Gastrocnemius medialis (tissue), 4 donors: ENCODE measurements around the gene TCF12.

ENCODE experiments used
- POLR2A ChIP-seq, 2 donors: fragments of 450-650 bp; IDR thresholded peaks; one replicate each; pipeline ENCODE4 v1.6.1; 2017; ENCODE audit warnings: antibody characterized with exemption in 2 of 2, mild to moderate bottlenecking in 2 of 2, moderate library complexity in 2 of 2
- TF ChIP-seq, protein P1 (sequence below), 5 experiments: fragments of 450-650 bp in 3 of 5; fragments of 200-600 bp in 2 of 5; sonication (generic) in 2 of 5; IDR thresholded peaks in 4 of 5; conservative IDR thresholded peaks in 1 of 5; 1 replicate in 4 of 5; 2 replicates in 1 of 5; pipeline ENCODE4 v1.5.1; 2016 to 2019; ENCODE audit warnings: antibody characterized with exemption in 5 of 5, mild to moderate bottlenecking in 3 of 5, moderate library complexity in 3 of 5

DNA sequence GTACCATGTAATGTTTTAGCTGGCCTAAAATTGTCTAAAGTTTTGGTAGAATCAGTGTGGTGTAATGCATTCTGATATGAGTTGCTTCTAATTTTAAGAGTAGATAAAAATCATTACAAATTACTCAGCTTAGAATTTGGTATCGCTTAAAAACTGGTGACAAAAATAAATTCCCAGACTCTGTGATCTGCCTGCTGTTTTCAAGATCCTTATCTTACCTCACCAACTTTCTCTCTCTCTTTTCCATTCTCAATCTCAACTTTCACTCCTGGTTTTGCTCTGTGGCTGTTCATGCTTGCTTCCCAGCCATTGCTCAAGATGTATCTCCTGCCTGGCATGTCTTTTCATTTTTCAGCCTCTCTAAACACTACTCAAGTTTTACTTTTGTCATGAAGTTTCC lies 45.7 kb downstream of the TCF12 start:
- no peak for TF ChIP-seq POLR2A (IDR thresholded peaks at IDR 0.05)
- TF ChIP-seq, protein P1, sequence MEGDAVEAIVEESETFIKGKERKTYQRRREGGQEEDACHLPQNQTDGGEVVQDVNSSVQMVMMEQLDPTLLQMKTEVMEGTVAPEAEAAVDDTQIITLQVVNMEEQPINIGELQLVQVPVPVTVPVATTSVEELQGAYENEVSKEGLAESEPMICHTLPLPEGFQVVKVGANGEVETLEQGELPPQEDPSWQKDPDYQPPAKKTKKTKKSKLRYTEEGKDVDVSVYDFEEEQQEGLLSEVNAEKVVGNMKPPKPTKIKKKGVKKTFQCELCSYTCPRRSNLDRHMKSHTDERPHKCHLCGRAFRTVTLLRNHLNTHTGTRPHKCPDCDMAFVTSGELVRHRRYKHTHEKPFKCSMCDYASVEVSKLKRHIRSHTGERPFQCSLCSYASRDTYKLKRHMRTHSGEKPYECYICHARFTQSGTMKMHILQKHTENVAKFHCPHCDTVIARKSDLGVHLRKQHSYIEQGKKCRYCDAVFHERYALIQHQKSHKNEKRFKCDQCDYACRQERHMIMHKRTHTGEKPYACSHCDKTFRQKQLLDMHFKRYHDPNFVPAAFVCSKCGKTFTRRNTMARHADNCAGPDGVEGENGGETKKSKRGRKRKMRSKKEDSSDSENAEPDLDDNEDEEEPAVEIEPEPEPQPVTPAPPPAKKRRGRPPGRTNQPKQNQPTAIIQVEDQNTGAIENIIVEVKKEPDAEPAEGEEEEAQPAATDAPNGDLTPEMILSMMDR (IDR thresholded peaks at IDR 0.05 in 4 of 5, conservative IDR thresholded peaks at IDR 0.05 in 1 of 5): no peak
